GM19455 (cell line): ENCODE data around the gene TTC36.
"Not testable (repeated sequence)": the region's sequence is repeated elsewhere in the genome, so short reads cannot be mapped to it uniquely, and the experiment has no call there.

Source experiments
- ATAC-seq: cut with Tn5 transposase; IDR thresholded peaks from one replicate; pipeline ENCODE4 v1.9.1; 2021; ENCODE audit not compliant: unreplicated experiment

TTC36 gene

GRCh38 chr11:118531597-118532084, 4.4 kb downstream of the TTC36 start:
- no peak for ATAC-seq

- ATAC-seq: no peak
Measured at GRCh38 chr11:118532091-118532490, 4.8 kb downstream of the TTC36 start.

GRCh38 chr11:118532852-118533768, 5.8 kb downstream of the TTC36 start:
- ATAC-seq: no peak

- no peak for ATAC-seq
Measured at GRCh38 chr11:118533769-118534729, 6.8 kb downstream of the TTC36 start.

GRCh38 chr11:118535261-118535660, 8.0 kb downstream of the TTC36 start:
- ATAC-seq: no peak

- no peak for ATAC-seq
Measured at GRCh38 chr11:118536726-118537125, 9.5 kb downstream of the TTC36 start.

- no peak for ATAC-seq
Measured at GRCh38 chr11:118537409-118537980, 10.2 kb downstream of the TTC36 start.

GRCh38 chr11:118544010-118544646, 16.9 kb downstream of the TTC36 start:
- ATAC-seq: no peak

- ATAC-seq: no peak
Measured at GRCh38 chr11:118544647-118545010, 17.4 kb downstream of the TTC36 start.

- ATAC-seq: no peak
Measured at GRCh38 chr11:118545533-118545932, 18.3 kb downstream of the TTC36 start.

- no peak for ATAC-seq
Measured at GRCh38 chr11:118547132-118547531, 19.9 kb downstream of the TTC36 start.

- no peak for ATAC-seq
Measured at GRCh38 chr11:118552341-118552740, 25.1 kb downstream of the TTC36 start.

- ATAC-seq: no peak
Measured at GRCh38 chr11:118560806-118561205, 33.5 kb downstream of the TTC36 start.

GRCh38 chr11:118565051-118565450, 37.8 kb downstream of the TTC36 start:
- ATAC-seq: no peak

GRCh38 chr11:118569670-118570069, 42.4 kb downstream of the TTC36 start:
- ATAC-seq: no peak

GRCh38 chr11:118570787-118571186, 43.5 kb downstream of the TTC36 start:
- ATAC-seq: no peak

GRCh38 chr11:118571701-118572060, 44.4 kb downstream of the TTC36 start:
- ATAC-seq: not testable (repeated sequence)

GRCh38 chr11:118572061-118572980, 45.0 kb downstream of the TTC36 start, which contains the start of gene ARCN1:
Gene ARCN1, plus strand, starts transcription at chr11:118572409. Its CDS starts 139 bp downstream, at chr11:118572548.
- peak; percentile 63 for ATAC-seq

GRCh38 chr11:118572981-118573550, 45.8 kb downstream of the TTC36 start:
- ATAC-seq: peak; percentile 25
